ENCODE data around the gene TMEM140.
A peak's percentile ranks its signal among the peaks of the same experiment; 100 is the strongest.
"Not testable (repeated sequence)": the region's sequence is repeated elsewhere in the genome, so short reads cannot be mapped to it uniquely, and the experiment has no call there.

Gene TMEM140

DNA sequence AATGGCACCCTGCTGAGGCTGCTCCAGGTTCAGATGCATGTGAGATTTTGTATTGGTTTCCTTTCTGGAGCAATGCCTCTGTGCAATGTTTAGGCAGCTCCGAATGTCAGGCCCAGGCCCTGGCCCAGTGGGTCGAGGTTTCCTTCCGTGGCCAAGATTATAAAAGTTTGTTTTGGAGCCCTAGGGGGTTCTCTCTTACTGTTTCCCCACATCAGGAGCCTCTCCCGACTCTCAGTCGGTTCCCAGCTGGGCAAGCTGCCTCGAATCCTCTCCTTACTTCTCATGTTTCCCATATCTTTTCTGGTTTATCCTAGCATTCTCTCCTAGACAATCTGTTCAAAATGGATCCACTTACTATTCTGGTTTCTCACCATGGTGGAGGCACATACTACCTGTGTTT is 11.0 kb downstream of the TMEM140 start:
- no peak for DNase-seq

GRCh38 chr7:135159359-135160085 is 11.7 kb downstream of the TMEM140 start:
- DNase-seq: no peak

- DNase-seq: peak; percentile 6
These were observed 12.4 kb downstream of the TMEM140 start for GRCh38 chr7:135160098-135160857.

- no peak for DNase-seq
These were observed 13.2 kb downstream of the TMEM140 start for GRCh38 chr7:135160858-135161653.

DNA sequence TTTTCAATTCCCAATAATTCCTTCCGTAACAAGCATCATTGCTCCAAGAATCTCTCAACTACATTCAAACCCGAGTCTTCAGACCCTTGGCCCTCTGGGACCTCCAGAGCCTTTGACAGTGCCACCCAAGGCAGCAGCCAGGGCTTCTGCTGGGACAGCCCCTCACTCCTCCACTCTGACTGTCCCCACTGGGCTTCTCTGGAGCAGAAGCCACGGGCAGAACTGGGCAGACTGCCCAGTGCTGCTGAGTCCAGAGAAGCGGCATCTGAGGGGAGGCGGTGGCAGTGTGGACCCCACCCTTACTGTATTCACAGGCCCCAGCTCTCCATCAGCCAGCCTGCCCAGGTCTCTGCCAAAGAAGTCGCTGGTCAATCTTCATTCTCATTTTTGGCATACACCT is 13.8 kb downstream of the TMEM140 start:
- no peak for DNase-seq

- DNase-seq: no peak
These were observed 14.6 kb downstream of the TMEM140 start for GRCh38 chr7:135162382-135163001.

DNA sequence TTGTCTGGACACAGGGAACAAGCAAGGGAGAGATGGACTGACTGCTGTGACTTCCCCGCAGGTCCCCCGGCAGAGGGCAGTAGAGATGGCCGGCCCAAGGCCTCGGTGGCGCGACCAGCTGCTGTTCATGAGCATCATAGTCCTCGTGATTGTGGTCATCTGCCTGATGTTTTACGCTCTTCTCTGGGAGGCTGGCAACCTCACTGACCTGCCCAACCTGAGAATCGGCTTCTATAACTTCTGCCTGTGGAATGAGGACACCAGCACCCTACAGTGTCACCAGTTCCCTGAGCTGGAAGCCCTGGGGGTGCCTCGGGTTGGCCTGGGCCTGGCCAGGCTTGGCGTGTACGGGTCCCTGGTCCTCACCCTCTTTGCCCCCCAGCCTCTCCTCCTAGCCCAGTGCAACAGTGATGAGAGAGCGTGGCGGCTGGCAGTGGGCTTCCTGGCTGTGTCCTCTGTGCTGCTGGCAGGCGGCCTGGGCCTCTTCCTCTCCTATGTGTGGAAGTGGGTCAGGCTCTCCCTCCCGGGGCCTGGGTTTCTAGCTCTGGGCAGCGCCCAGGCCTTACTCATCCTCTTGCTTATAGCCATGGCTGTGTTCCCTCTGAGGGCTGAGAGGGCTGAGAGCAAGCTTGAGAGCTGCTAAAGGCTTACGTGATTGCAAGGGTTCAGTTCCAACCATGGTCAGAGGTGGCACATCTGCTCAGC is 16.6 kb downstream of the TMEM140 start:
- DNase-seq: no peak

DNA sequence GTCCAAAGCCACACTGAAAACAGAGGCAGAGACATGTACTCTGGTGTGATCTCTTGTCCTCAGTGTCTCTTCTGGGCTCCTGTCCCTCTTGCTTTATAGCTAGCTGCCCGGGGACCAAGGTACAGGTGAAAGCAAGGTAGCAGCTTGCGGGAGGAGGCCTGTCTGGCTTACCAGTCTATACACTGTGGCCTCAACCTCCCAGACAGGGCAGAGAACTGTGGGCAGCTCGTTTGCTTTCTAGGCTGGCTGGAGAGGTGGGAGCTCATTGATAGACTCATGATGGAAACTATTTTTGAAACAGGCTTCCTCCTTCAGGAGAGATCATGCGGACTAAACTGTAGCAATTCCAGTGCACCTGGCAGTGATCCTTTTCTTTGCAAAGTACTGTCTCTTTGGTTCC is 18.0 kb downstream of the TMEM140 start:
- no peak for DNase-seq

DNA sequence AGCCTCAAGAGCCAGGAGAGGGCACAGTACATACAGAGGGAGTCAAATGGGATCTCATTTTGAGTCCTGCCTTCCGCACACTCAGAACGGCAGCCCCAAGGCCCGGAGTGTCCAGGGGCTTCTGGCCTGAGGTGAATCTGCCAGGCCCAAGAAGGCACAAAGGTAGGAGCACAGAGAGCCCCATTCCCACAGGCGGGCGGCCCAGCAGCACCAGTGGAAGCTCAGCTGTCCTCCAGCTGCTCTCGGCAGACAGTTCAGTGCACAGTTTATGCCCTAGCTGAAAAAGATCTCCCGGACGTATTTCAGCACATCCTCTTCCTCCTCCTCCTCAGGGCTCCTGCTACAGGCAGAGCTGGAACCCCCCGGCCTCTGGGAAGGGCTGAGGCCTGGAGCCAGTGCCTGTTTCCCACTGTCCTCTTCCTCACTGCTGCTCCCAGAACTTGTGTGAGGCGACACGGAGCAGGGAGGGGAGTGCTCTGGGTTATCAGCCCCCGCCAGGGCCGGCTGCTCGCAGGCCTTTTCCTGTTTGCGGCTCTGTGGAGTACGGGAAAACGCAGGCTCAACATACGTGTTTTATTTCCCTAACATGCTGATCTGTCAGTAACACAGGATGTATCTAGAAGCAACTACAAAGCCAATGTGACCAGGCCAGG is 18.6 kb downstream of the TMEM140 start:
- no peak for DNase-seq

- DNase-seq: no peak
These were observed 19.6 kb downstream of the TMEM140 start for GRCh38 chr7:135167365-135167917.

DNA sequence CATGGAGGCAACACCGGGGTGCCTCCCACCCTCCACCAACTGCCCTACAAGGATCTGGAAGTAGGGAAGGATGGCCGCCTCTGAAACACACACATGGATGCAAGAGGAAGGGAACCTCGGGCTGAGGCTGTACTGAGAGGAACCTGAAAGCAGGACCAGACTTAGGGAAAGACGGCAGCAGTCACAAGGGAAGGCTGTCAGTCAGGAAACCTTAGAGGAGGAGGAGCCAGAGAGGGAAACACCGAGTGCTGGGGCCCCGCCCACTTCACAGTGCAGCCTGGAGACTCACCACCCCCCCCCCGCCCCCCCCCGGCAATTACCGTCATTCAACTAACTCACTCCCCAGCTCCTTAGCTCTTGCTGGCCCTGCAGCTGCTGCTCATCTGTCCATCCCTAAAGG is 20.1 kb downstream of the TMEM140 start:
- no peak for DNase-seq

DNA sequence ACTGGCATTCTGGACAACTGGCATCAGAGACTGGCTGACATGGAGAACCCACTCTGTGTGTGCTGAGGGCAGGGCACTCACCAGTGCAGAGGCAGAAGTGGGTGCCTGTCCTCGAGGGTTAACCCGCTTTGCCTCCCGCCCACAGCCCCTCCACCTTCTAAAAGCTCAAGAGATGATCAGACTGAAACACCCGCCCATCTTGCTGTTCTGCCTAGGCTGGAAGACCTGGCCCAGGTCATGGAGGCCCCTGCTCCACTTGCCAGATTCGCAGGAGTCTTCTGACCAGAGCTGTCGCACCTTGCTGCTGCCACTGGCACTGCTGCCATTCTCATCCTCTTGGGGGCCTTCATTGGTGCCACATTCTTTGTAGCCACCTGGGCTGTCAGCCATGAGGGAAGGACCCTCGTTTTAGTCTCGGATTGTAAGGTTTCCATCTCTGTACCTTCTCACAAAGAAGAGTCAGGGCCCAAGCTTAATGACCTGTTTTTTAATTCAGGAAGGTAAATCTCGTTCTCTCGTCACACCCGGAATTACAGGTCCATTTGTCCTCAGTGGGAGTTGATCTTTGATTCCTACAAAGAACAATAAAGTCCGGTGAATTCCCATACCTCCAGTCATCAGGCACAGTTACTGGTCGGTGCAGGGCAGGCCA is 20.7 kb downstream of the TMEM140 start:
- DNase-seq: no peak

DNA sequence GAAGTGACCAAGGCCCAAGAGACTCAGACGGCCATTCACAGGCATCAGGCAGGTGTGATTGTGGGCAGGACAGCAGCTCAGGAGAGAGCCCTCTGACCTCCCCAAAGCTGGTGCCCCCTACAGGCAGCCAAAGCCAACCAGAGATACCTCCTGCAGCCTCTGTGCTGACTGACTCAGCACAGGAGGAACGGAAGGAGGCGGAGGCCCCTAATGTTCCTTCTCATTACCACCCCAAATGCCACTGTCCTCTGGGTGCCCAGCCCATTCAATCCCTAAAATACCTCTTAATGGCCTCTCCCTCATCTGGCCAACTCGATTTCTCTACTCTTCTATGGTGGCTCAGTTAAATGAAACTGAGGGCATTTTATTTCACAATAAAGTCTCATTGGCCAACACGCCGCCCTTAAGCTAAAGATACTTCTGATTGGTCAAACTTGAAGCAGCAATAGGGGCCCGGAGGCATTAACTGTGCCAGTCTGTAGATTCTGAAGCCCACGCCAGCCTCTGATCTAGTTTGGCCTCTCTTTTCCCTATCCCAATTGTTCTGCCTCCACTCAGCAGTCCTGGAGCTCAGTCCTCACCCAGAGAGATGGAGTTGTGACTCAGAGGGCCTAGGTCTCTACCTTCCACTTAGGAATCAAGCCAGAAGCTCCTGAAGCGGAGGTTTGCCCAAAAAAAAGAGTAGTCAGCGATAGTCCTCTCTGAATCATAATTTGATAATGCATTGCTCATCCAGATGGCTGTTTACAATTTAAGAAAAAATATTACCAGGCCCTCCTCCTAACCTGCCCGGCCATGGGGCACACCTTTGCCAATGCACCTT is 21.5 kb downstream of the TMEM140 start:
- no peak for DNase-seq

GRCh38 chr7:135169964-135170273 is 22.0 kb downstream of the TMEM140 start:
- no peak for DNase-seq

DNA sequence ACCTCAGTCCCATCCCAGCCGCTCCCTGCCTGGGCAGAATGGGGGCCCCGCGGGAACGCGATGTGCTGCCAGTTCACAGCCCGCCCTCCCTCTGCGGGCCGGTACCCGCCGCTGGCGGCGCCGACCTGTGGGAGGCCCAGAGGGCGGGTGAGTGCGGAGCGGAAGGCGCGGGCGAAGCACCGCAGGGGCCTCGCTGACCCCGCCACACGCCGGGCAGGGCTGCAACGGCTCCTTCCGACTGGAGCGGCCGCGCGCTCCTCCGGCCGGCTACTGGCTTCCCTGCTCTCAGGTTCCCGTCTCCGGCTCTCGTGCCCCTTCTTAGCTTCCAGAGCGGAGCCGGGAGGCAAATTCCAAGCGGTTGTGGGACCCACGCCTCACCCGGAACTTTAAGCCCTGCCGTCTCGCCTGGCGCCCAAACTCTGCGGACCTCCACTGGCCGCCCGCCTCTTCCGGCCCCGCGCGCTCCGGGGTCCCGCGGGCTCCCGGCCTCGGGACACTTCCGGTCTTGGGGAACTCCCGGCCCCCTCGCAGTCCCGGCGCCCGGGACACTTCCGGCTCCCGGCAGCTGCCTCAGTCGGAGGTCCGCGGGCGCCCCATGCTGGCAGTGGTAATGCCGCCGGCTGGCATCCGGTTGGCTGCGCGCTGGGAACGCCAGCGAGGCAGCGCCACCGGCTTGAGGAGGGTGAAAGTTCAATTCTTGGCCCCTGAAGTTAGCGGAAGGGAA is 22.6 kb downstream of the TMEM140 start, which contains the start of gene CYREN:
TSS of gene CYREN (minus strand) at position 434 of the 724 bp plus-strand sequence. CDS start 1,785 bp downstream, outside the sequence.
- peak; percentile 95 for DNase-seq

- not testable (repeated sequence) for DNase-seq
These were observed 23.2 kb downstream of the TMEM140 start for GRCh38 chr7:135170998-135171481.

GRCh38 chr7:135171581-135172291 is 23.9 kb downstream of the TMEM140 start:
- not testable (repeated sequence) for DNase-seq

DNA sequence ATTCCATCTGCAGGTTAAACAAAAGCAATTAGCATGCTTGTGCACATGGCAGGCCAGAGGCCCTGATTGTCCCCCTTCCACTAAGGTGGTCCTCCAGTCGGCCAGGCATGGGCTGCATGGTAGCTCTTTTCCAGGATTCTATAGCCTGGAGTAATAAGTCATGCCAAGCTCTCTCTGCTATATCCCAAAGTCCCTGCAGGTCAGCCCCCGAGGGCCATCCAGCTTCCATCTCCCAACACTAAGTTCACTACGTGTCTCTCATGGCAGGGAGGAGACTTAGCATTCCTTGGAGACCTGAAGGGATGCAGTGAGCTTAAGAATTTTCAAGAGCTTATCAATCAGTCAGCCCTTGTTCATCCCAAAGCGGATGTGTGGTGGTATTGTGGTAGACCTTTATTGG is 26.0 kb downstream of the TMEM140 start:
- DNase-seq: not testable (repeated sequence)

Data from fibroblast of skin of abdomen (primary cell).